ENCODE results near the gene ST3GAL5.

ST3GAL5 gene

DNA sequence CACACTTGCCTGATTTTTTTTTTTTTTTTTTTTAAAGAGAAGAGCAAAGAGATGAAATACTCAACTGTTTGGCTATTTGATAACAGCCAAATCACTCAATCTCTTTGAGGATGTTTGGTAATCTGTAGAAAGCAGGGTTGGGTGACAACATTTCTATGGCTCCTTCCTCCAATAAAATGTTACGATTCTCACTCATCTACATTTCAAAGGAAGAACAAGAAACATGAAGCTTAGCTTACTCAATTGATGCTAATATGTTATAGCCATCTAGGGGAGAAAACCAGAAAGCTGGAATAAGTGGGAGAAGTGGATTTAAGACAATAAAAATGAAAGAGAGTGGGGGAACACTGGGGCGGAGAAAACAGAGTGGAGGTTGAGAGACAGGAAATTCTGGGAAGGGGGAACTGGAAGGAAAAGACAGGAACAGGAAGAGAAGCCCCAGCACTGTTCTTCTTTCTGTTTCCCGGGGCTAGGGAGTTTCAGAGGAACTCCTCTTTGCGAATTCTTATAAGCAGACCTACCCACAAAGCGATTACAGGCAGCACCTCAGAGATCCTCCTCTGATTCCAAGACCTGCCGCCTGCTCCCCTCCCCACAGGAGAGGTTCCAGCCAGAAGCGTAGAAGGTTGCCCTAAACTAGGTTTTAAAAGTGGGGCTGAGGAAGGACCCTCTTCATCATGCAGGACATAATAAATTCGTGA lies 13.3 kb downstream of the ST3GAL5 start:
- POLR2A ChIA-PET, result interaction anchor here (0.9 kb wide), 1 partner anchor 12 kb away, joined by 3 read pairs; no protein-coding TSS in a partner anchor
- CTCF ChIA-PET, result no interaction called here
- no peak for TF ChIP-seq ZNF384 (IDR thresholded peaks at IDR 0.05)
- TF ChIP-seq NFRKB (IDR thresholded peaks at IDR 0.05), result no peak
- TF ChIP-seq FOXA1 (IDR thresholded peaks at IDR 0.05), result no peak
- TF ChIP-seq PKNOX1 (IDR thresholded peaks at IDR 0.05), result no peak
- TF ChIP-seq SP1 (IDR thresholded peaks at IDR 0.05), result no peak
- no peak for TF ChIP-seq SUZ12 (IDR thresholded peaks at IDR 0.05)
- TF ChIP-seq HDGF (IDR thresholded peaks at IDR 0.05; ENCODE audit: borderline replicate concordance), result no peak
- no peak for TF ChIP-seq FOXM1 (IDR thresholded peaks at IDR 0.05; ENCODE audit: borderline replicate concordance)
- no peak for TF ChIP-seq LEF1 (IDR thresholded peaks at IDR 0.05; ENCODE audit: borderline replicate concordance)
- TF ChIP-seq TARDBP (IDR thresholded peaks at IDR 0.05), result no peak
- no peak for TF ChIP-seq CTBP1 (IDR thresholded peaks at IDR 0.05; ENCODE audit: borderline replicate concordance)
- TF ChIP-seq BHLHE40 (IDR thresholded peaks at IDR 0.05; ENCODE audit: borderline replicate concordance), result no peak
- no peak for DNase-seq (ENCODE audit: extremely low spot score)

- ChIA-PET CTCF (no interaction called here), POLR2A (no interaction called here)
- no peak for DNase-seq (ENCODE audit: extremely low spot score)
Measured at GRCh38 chr2:85873679-85874078, 15.1 kb downstream of the ST3GAL5 start.

DNA sequence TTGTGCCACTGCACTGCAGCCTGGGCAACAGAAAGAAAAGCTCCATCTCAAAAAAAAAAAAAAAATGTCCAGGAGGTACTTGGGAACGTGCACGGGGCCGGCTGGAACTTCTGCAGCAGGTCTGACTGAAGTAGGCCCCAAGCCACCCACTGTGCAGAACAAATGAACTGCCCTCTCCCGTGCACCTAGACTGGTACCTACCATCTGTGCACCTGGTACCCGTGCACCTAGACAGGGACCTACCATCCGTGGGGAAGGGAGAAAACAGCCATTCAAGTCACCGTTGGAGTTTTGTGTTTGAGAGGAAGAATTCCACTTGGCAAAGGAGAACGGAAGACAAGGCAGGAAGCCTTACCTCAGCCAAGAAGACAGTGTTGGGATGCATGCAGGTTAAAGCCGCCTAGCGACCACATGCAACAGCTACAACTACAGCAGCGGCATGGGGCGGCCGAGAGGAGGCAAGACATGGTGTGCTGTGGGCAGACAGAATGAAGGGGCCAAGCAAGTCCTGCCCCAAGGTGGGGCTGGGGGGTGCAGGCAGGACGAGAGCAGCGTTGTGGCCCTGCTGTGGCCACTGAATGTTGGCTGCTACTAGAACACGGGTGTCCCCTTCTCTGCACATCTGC lies 16.1 kb downstream of the ST3GAL5 start:
- ChIA-PET POLR2A (no interaction called here), CTCF (no interaction called here)
- TF ChIP-seq BHLHE40 (IDR thresholded peaks at IDR 0.05; ENCODE audit: borderline replicate concordance) (no peak), TARDBP (IDR thresholded peaks at IDR 0.05) (no peak), SP1 (IDR thresholded peaks at IDR 0.05) (no peak), HDGF (IDR thresholded peaks at IDR 0.05; ENCODE audit: borderline replicate concordance) (no peak), NFRKB (IDR thresholded peaks at IDR 0.05) (no peak), ELF4 (IDR thresholded peaks at IDR 0.05) (no peak), PKNOX1 (IDR thresholded peaks at IDR 0.05) (no peak), L3MBTL2 (conservative IDR thresholded peaks at IDR 0.05) (no peak), ZNF384 (IDR thresholded peaks at IDR 0.05) (no peak), FOXA1 (IDR thresholded peaks at IDR 0.05) (no peak), FOXK2 (IDR thresholded peaks at IDR 0.05) (no peak), CTBP1 (IDR thresholded peaks at IDR 0.05; ENCODE audit: borderline replicate concordance) (no peak), ARNT (IDR thresholded peaks at IDR 0.05) (no peak), FOXM1 (IDR thresholded peaks at IDR 0.05; ENCODE audit: borderline replicate concordance) (no peak), LEF1 (IDR thresholded peaks at IDR 0.05; ENCODE audit: borderline replicate concordance) (no peak)
- DNase-seq (ENCODE audit: extremely low spot score), result no peak

More at GRCh38 chr2:85873679-85874078, 15.1 kb downstream of the ST3GAL5 start:
- TF ChIP-seq L3MBTL2 (conservative IDR thresholded peaks at IDR 0.05), result no peak
- TF ChIP-seq ZNF384 (IDR thresholded peaks at IDR 0.05), result no peak
- no peak for TF ChIP-seq FOXK2 (IDR thresholded peaks at IDR 0.05)
- TF ChIP-seq CTBP1 (IDR thresholded peaks at IDR 0.05; ENCODE audit: borderline replicate concordance), result no peak
- TF ChIP-seq BHLHE40 (IDR thresholded peaks at IDR 0.05; ENCODE audit: borderline replicate concordance), result no peak
- no peak for TF ChIP-seq HDGF (IDR thresholded peaks at IDR 0.05; ENCODE audit: borderline replicate concordance)
- no peak for TF ChIP-seq SUZ12 (IDR thresholded peaks at IDR 0.05)
- no peak for TF ChIP-seq LEF1 (IDR thresholded peaks at IDR 0.05; ENCODE audit: borderline replicate concordance)

DNA sequence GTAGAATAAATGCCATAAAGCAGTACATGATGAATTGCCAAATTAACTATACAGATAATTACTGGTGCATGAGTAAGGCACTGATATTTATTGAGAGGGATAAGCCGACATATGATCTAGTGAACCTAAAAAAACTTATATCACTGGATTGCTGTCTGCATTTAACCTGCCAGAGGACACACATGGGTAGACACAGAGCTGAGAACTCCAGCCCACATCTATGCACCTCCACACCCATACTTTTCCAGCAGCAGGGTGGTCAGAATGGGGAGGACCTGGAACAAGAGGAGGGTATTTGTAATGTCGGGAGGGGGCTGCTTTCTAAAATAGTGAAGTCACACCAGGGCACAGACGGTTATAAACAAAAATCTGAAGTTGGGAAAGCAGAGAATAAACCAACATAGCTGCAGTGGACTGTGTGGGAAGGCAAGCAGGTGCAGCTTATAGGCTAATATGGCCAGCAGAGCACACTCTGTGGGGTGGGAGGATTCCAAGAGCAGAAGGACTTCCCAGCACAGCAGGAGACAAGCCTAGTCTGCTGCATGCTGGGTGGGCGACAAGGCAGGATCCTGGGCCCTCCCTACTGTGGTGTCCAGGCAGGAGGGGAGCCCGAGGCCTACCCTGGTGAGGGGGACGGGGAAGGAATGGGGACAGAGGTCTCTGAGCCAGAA lies 17.2 kb downstream of the ST3GAL5 start:
- CTCF ChIA-PET, result no interaction called here
- POLR2A ChIA-PET, result no interaction called here
- no peak for TF ChIP-seq CTBP1 (IDR thresholded peaks at IDR 0.05; ENCODE audit: borderline replicate concordance)
- TF ChIP-seq ARNT (IDR thresholded peaks at IDR 0.05), result no peak
- no peak for TF ChIP-seq ELF4 (IDR thresholded peaks at IDR 0.05)
- TF ChIP-seq FOXA1 (IDR thresholded peaks at IDR 0.05), result no peak
- TF ChIP-seq ZNF384 (IDR thresholded peaks at IDR 0.05), result no peak
- no peak for TF ChIP-seq SUZ12 (IDR thresholded peaks at IDR 0.05)
- TF ChIP-seq PKNOX1 (IDR thresholded peaks at IDR 0.05), result no peak
- TF ChIP-seq BHLHE40 (IDR thresholded peaks at IDR 0.05; ENCODE audit: borderline replicate concordance), result no peak
- no peak for TF ChIP-seq HDGF (IDR thresholded peaks at IDR 0.05; ENCODE audit: borderline replicate concordance)
- TF ChIP-seq SP1 (IDR thresholded peaks at IDR 0.05), result no peak
- no peak for TF ChIP-seq L3MBTL2 (conservative IDR thresholded peaks at IDR 0.05)
- TF ChIP-seq FOXK2 (IDR thresholded peaks at IDR 0.05), result no peak
- no peak for TF ChIP-seq FOXM1 (IDR thresholded peaks at IDR 0.05; ENCODE audit: borderline replicate concordance)
- TF ChIP-seq TARDBP (IDR thresholded peaks at IDR 0.05), result no peak
- TF ChIP-seq LEF1 (IDR thresholded peaks at IDR 0.05; ENCODE audit: borderline replicate concordance), result no peak
- TF ChIP-seq NFRKB (IDR thresholded peaks at IDR 0.05), result no peak
- no peak for DNase-seq (ENCODE audit: extremely low spot score)

GRCh38 chr2:85868822-85869221 lies 20.0 kb downstream of the ST3GAL5 start:
- no peak for TF ChIP-seq HDGF (IDR thresholded peaks at IDR 0.05; ENCODE audit: borderline replicate concordance)
- TF ChIP-seq SP1 (IDR thresholded peaks at IDR 0.05), result no peak
- TF ChIP-seq FOXK2 (IDR thresholded peaks at IDR 0.05), result no peak
- no peak for TF ChIP-seq FOXM1 (IDR thresholded peaks at IDR 0.05; ENCODE audit: borderline replicate concordance)
- no peak for TF ChIP-seq LEF1 (IDR thresholded peaks at IDR 0.05; ENCODE audit: borderline replicate concordance)
- no peak for TF ChIP-seq BHLHE40 (IDR thresholded peaks at IDR 0.05; ENCODE audit: borderline replicate concordance)
- POLR2A ChIA-PET, result no interaction called here
- DNase-seq (ENCODE audit: extremely low spot score), result no peak
- CTCF ChIA-PET, result interaction anchor here (1.0 kb wide), 1 partner anchor 20 kb away, joined by 4 read pairs; no protein-coding TSS in a partner anchor

Data from HEK293T (cell line).